Measurements from ENCODE around the gene MID2. TPM values are rescaled to one million over a fixed set of nuclear protein-coding genes. Genes with fewer than 3 reads are reported as not detected.

The MID2 gene
- total and polyA plus RNA-seq, 3 donors from 2014 or later, result 6.5 to 15.2 (median 11.3) TPM

DNA sequence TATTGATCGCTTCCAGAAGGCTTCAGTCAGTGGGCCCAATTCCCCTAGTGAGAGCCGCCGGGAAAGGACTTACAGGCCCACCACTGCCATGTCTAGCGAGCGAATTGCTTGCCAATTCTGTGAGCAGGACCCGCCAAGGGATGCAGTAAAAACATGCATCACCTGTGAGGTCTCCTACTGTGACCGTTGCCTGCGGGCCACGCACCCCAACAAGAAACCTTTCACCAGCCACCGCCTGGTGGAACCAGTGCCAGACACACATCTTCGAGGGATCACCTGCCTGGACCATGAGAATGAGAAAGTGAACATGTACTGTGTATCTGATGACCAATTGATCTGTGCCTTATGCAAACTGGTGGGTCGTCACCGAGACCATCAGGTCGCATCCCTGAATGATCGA, 15.3 kb downstream of the MID2 start:
- intact Hi-C loops (cut with DNase I; ENCODE audit: low total_unique reads), result no loop called here
- no peak overlapping the region for H3K27ac ChIP-seq
- TF ChIP-seq POLR2A (IDR thresholded peaks at IDR 0.05), result no peak
- TF ChIP-seq, protein P1, sequence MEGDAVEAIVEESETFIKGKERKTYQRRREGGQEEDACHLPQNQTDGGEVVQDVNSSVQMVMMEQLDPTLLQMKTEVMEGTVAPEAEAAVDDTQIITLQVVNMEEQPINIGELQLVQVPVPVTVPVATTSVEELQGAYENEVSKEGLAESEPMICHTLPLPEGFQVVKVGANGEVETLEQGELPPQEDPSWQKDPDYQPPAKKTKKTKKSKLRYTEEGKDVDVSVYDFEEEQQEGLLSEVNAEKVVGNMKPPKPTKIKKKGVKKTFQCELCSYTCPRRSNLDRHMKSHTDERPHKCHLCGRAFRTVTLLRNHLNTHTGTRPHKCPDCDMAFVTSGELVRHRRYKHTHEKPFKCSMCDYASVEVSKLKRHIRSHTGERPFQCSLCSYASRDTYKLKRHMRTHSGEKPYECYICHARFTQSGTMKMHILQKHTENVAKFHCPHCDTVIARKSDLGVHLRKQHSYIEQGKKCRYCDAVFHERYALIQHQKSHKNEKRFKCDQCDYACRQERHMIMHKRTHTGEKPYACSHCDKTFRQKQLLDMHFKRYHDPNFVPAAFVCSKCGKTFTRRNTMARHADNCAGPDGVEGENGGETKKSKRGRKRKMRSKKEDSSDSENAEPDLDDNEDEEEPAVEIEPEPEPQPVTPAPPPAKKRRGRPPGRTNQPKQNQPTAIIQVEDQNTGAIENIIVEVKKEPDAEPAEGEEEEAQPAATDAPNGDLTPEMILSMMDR (IDR thresholded peaks at IDR 0.05), result no peak
- no peak for DNase-seq
- no peaks in the 10 kb centered on the region for H3K27me3 ChIP-seq
- WGBS, 2 donors, result 98 to 100% methylated on average over 4 to 11 of the region's 15 CpGs
- no peak overlapping the region for H3K4me3 ChIP-seq
- H3K9me3 ChIP-seq, result no peaks in the 10 kb centered on the region
- H3K36me3 ChIP-seq (ENCODE audit: low read depth, missing control alignments), result no peaks in the 10 kb centered on the region
- no peaks in the 10 kb centered on the region for H3K4me1 ChIP-seq

DNA sequence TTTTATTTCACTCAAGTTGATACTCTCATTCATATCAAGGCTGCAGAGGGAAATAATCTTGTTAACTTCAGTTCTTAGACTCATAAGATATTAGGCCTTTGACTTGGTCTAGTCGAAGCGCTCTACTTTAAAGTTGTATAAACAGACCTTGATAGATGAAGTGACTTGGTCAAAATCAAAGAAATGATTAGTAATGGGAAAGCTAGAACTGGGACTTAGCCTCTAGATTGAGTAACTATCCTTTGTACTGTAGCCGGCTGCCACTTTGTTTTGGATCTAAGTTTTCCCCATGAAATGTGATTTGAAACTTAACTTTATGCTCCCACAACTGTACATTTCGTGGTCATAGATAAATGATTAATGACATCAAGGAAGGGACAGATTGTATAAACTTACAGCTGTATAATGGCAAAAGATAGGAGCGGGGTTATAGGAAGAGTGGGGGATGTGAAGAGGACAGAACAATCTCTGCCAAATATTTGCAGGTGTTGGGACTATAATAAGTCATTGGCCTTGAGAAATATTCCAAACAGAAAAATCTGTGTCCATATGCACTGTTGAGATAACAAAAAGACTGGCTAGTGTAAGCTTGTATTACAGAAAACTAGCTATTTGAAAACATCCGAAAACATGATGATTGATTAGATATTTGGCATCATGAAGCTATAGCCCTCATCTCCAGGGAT, 17.2 kb downstream of the MID2 start:
- 37 to 51% methylated on average over 6 of the region's 6 CpGs for WGBS, 2 donors
- no peaks in the 10 kb centered on the region for H3K4me1 ChIP-seq
- DNase-seq, result no peak

DNA sequence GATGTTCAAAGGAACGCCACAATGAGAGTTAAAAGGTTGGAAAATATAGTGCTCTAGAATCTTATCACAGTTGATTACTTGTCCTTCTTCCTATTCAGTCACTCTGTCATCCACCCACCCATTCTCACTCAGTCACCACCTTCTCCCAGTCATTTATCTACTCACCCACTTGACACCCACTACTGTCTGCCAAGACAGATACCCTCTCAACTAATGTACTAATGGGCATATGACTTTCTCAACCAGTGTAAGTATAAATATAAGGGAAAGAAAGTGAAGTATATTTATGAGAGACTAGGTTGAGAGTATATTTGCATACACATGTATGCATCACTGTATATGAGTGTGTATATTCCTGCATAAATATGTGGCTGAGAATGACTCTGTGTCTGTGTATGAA, 20.0 kb downstream of the MID2 start:
- TF ChIP-seq, protein P1 (IDR thresholded peaks at IDR 0.05), result no peak
- H3K9me3 ChIP-seq, result no peaks in the 10 kb centered on the region
- H3K36me3 ChIP-seq (ENCODE audit: low read depth, missing control alignments), result no peaks in the 10 kb centered on the region
- 40 to 50% methylated on average over 1 of the region's 1 CpG for WGBS, 2 donors
- intact Hi-C loops (cut with DNase I; ENCODE audit: low total_unique reads), result no loop called here
- no peak overlapping the region for H3K27ac ChIP-seq
- no peak for DNase-seq
- no peaks in the 10 kb centered on the region for H3K4me1 ChIP-seq
- no peak overlapping the region for H3K4me3 ChIP-seq
- H3K27me3 ChIP-seq, result no peaks in the 10 kb centered on the region

More for the DNA sequence above, 17.2 kb downstream of the MID2 start:
- H3K36me3 ChIP-seq (ENCODE audit: low read depth, missing control alignments), result no peaks in the 10 kb centered on the region
- no peak overlapping the region for H3K27ac ChIP-seq
- no peak overlapping the region for H3K4me3 ChIP-seq
- H3K9me3 ChIP-seq, result no peaks in the 10 kb centered on the region
- intact Hi-C loops (cut with DNase I; ENCODE audit: low total_unique reads), result no loop called here
- H3K27me3 ChIP-seq, result no peaks in the 10 kb centered on the region
- TF ChIP-seq POLR2A (IDR thresholded peaks at IDR 0.05), result no peak
- TF ChIP-seq, protein P1 (IDR thresholded peaks at IDR 0.05), result no peak

DNA sequence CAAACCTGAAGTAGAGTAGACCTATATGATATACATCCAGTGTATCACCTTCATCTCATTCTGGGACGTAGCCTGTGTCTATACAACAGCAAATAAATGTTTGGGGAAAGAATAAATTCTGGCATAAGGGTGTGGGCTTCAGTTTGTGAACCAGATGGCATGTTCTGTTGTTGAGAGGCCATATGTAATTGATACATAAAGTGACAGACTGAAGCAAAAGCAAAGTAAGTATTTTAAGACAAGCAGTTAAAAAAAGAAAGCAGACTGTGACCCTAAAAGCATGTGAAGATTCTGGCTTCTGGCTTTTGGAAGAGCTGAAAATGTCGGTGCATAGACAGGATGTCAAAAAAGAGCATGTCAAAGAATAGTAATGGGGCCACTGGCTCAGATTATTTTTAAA, 22.9 kb downstream of the MID2 start:
- H3K4me1 ChIP-seq, result no peaks in the 10 kb centered on the region
- no peaks in the 10 kb centered on the region for H3K27me3 ChIP-seq
- H3K9me3 ChIP-seq, result no peaks in the 10 kb centered on the region
- H3K36me3 ChIP-seq (ENCODE audit: low read depth, missing control alignments), result no peaks in the 10 kb centered on the region
- intact Hi-C loops (cut with DNase I; ENCODE audit: low total_unique reads), result no loop called here
- H3K4me3 ChIP-seq, result no peak overlapping the region
- 79 to 89% methylated on average over 2 of the region's 2 CpGs for WGBS, 2 donors
- no peak overlapping the region for H3K27ac ChIP-seq
- TF ChIP-seq POLR2A (IDR thresholded peaks at IDR 0.05), result no peak
- TF ChIP-seq, protein P1 (IDR thresholded peaks at IDR 0.05), result no peak
- no peak for DNase-seq

Measured in testis (tissue), 3 donors.